Testis (tissue), 2 donors: Measurements from ENCODE around the gene PYM1.

Source experiments
- CTCF ChIP-seq, 3 experiments: fragments of 450-650 bp in 2 of 3; fragments of 200-600 bp in 1 of 3; sonication (generic) in 1 of 3; IDR thresholded peaks; one replicate each; pipeline ENCODE4 v1.5.1; 2016 to 2019; ENCODE audit warnings: antibody characterized with exemption in 3 of 3, mild to moderate bottlenecking in 2 of 3, moderate library complexity in 1 of 3
- POLR2A ChIP-seq: fragments of 450-650 bp; IDR thresholded peaks from one replicate; pipeline ENCODE4 v1.6.1; 2017; ENCODE audit warnings: antibody characterized with exemption, mild to moderate bottlenecking, moderate library complexity

- TF ChIP-seq CTCF (IDR thresholded peaks at IDR 0.05) (no peak), POLR2A (no peak)
These were observed 28.6 kb downstream of the PYM1 start for GRCh38 chr12:55899082-55899481.
